Measurements from ENCODE around the gene AGGF1. TPM values are rescaled to one million over a fixed set of nuclear protein-coding genes. Genes with fewer than 3 reads are reported as not detected.
"Not testable (repeated sequence)": the region's sequence is repeated elsewhere in the genome, so short reads cannot be mapped to it uniquely, and the experiment has no call there.

AGGF1 gene
- total RNA-seq = 19.0 and 20.0 TPM in 2 replicates

GRCh38 chr5:77030097-77031071 is at the start of gene AGGF1:
Gene AGGF1, plus strand, starts transcription at chr5:77030404. Its CDS starts 363 bp downstream, at chr5:77030767.
- H3K4me3 ChIP-seq (ENCODE audit: low read depth, low read length) = peak within 1 kb of the TSS; percentile 94
- no peak for TF ChIP-seq CTCF (IDR thresholded peaks at IDR 0.05; ENCODE audit: insufficient read depth, low read depth, low read length)
- DNase-seq (ENCODE audit: low read depth) = peak; percentile 94

- H3K4me3 ChIP-seq (ENCODE audit: low read depth, low read length) = no peak overlapping the region
- TF ChIP-seq CTCF (IDR thresholded peaks at IDR 0.05; ENCODE audit: insufficient read depth, low read depth, low read length) = no peak
- peak; percentile 18 for DNase-seq (ENCODE audit: low read depth)
Measured at GRCh38 chr5:76980518-76981144, 49.6 kb upstream of the AGGF1 start.

- no peak for DNase-seq (ENCODE audit: low read depth)
- TF ChIP-seq CTCF (IDR thresholded peaks at IDR 0.05; ENCODE audit: insufficient read depth, low read depth, low read length) = no peak
- H3K4me3 ChIP-seq (ENCODE audit: low read depth, low read length) = no peak overlapping the region
Measured at GRCh38 chr5:76982450-76982849, 47.8 kb upstream of the AGGF1 start.

- peak; percentile 32 for DNase-seq (ENCODE audit: low read depth)
- TF ChIP-seq CTCF (IDR thresholded peaks at IDR 0.05; ENCODE audit: insufficient read depth, low read depth, low read length) = no peak
- no peak overlapping the region for H3K4me3 ChIP-seq (ENCODE audit: low read depth, low read length)
Measured at GRCh38 chr5:76983468-76983867, 46.7 kb upstream of the AGGF1 start.

- no peak overlapping the region for H3K4me3 ChIP-seq (ENCODE audit: low read depth, low read length)
- no peak for DNase-seq (ENCODE audit: low read depth)
- no peak for TF ChIP-seq CTCF (IDR thresholded peaks at IDR 0.05; ENCODE audit: insufficient read depth, low read depth, low read length)
Measured at GRCh38 chr5:76986825-76987526, 43.2 kb upstream of the AGGF1 start.

- DNase-seq (ENCODE audit: low read depth) = no peak
- no peak overlapping the region for H3K4me3 ChIP-seq (ENCODE audit: low read depth, low read length)
- no peak for TF ChIP-seq CTCF (IDR thresholded peaks at IDR 0.05; ENCODE audit: insufficient read depth, low read depth, low read length)
Measured at GRCh38 chr5:76990899-76991459, 39.2 kb upstream of the AGGF1 start.

GRCh38 chr5:76993436-76993835 is 36.8 kb upstream of the AGGF1 start:
- not testable (repeated sequence) for H3K4me3 ChIP-seq (ENCODE audit: low read depth, low read length); DNase-seq (ENCODE audit: low read depth)
